CD4-positive, CD25-positive, alpha-beta regulatory T cell (primary cell): Measurements from ENCODE around the gene NOX5. TPM values are rescaled to one million over a fixed set of nuclear protein-coding genes. Genes with fewer than 3 reads are reported as not detected.

ENCODE experiments used
- ATAC-seq, 2 donors: fragments of 150-1000 bp; cut with Tn5 transposase; one replicate each; pipeline ENCODE4 v1.10.0; 2021; ENCODE audit warnings: low read depth in 2 of 2, moderate number of reproducible peaks in 2 of 2, moderate library complexity in 1 of 2
- DNase-seq, 3 donors: peaks; one replicate each; pipeline versions ENCODE4 v3.0.0 to v3.0.0-alpha.2; 2012 to 2022; ENCODE audit warnings: mixed read lengths in 1 of 3
- H3K27ac ChIP-seq: one replicate; pipeline ENCODE4 v1.7.0; 2013; ENCODE audit warnings: mild to moderate bottlenecking, low read length; ENCODE audit not compliant: insufficient read depth, poor library complexity, severe bottlenecking
- H3K27me3 ChIP-seq: one replicate; pipeline ENCODE4 v1.7.0; 2013; ENCODE audit warnings: low read length; ENCODE audit not compliant: control insufficient read depth, insufficient read depth
- H3K36me3 ChIP-seq: one replicate; pipeline ENCODE4 v1.7.0; 2013; ENCODE audit warnings: mild to moderate bottlenecking, low read length, moderate library complexity; ENCODE audit not compliant: control insufficient read depth, insufficient read depth
- H3K4me1 ChIP-seq: 2 replicates; pipeline ENCODE4 v1.7.0; 2013; ENCODE audit warnings: mild to moderate bottlenecking, low read length; ENCODE audit not compliant: insufficient read depth, control insufficient read depth, poor library complexity, severe bottlenecking
- H3K4me3 ChIP-seq: one replicate; pipeline ENCODE4 v1.7.0; 2013; ENCODE audit warnings: low read depth, mild to moderate bottlenecking, low read length, moderate library complexity
- H3K9me3 ChIP-seq, 2 experiments: 1 replicate in 1 of 2; 2 replicates in 1 of 2; pipeline ENCODE4 v1.7.0; 2013; ENCODE audit warnings: low read length in 2 of 2, mild to moderate bottlenecking in 1 of 2, moderate library complexity in 1 of 2; ENCODE audit not compliant: control insufficient read depth in 2 of 2
- H3K27ac Mint-ChIP-seq, 3 donors: one replicate each; pipeline ENCODE4 v1.8.0; 2020 to 2022; ENCODE audit warnings: mild to moderate bottlenecking in 3 of 3, mixed read lengths in 3 of 3, moderate library complexity in 2 of 3
- H3K27me3 Mint-ChIP-seq: one replicate; pipeline ENCODE4 v1.8.0; 2022; ENCODE audit warnings: mild to moderate bottlenecking, mixed read lengths
- H3K36me3 Mint-ChIP-seq: one replicate; pipeline ENCODE4 v1.8.0; 2020; ENCODE audit warnings: mixed read lengths
- H3K4me1 Mint-ChIP-seq, 4 donors: one replicate each; pipeline ENCODE4 v1.8.0; 2020 to 2022; ENCODE audit warnings: mixed read lengths in 4 of 4, mild to moderate bottlenecking in 1 of 4
- H3K4me3 Mint-ChIP-seq, 4 donors: one replicate each; pipeline ENCODE4 v1.8.0; 2020 to 2022; ENCODE audit warnings: mild to moderate bottlenecking in 4 of 4, mixed read lengths in 4 of 4, moderate library complexity in 3 of 4
- H3K9me3 Mint-ChIP-seq, 7 donors: one replicate each; pipeline ENCODE4 v1.8.0; 2020 to 2022; ENCODE audit warnings: mixed read lengths in 7 of 7, mild to moderate bottlenecking in 3 of 7, moderate library complexity in 2 of 7
- polyA plus RNA-seq, 4 donors: library from polyadenylated mRNA; unstranded; fragments of 300-500 nt; fragmentation: Illumina TruSeq; gene quantifications; one replicate each; pipeline ENCODE4 v1.2.3, GENCODE V29; 2021
- total RNA-seq: library from RNA; stranded (reverse); gene quantifications from one replicate; pipeline ENCODE4 v1.2.3, GENCODE V29; 2022

NOX5 gene
- total and polyA plus RNA-seq, 5 donors from 2014 or later: not detected

DNA sequence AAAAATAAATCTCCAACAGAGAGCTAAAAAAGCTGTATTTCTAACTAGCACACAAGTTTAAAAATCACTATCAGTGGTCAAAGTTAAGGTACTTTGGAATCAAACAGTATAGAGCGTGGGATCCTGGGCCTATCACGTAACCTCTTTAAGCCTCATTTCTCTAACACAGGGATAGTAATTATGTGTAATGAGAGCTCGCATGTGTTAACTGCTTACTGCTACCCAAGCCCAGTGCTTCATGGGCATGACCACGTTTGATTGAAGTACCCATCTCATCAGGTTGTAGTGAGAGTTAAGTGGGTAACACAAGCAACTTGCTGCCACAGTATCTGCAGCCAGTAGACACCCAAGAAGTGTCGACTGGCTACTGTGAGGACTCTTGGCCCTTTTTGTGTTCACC, 28.2 kb upstream of the NOX5 start:
- Histone ChIP-seq H3K27me3 (peaks cover 6% of the 10 kb centered on the region), H3K4me1 (no peaks in the 10 kb centered on the region), H3K27ac (no peak overlapping the region), H3K4me3 (no peak overlapping the region), H3K9me3 (no peaks in the 10 kb centered on the region), H3K36me3 (no peaks in the 10 kb centered on the region)
- Mint-ChIP-seq H3K36me3 (no peaks in the 10 kb centered on the region), H3K9me3 (peaks cover 0 to 3% (median 0%) of the 10 kb centered on the region in 7 donors), H3K4me3 (no peak overlapping the region), H3K27me3 (peaks cover 15% of the 10 kb centered on the region), H3K4me1 (no peaks in the 10 kb centered on the region), H3K27ac (no peak overlapping the region)
- ATAC-seq (no peak), DNase-seq (no peak)

DNA sequence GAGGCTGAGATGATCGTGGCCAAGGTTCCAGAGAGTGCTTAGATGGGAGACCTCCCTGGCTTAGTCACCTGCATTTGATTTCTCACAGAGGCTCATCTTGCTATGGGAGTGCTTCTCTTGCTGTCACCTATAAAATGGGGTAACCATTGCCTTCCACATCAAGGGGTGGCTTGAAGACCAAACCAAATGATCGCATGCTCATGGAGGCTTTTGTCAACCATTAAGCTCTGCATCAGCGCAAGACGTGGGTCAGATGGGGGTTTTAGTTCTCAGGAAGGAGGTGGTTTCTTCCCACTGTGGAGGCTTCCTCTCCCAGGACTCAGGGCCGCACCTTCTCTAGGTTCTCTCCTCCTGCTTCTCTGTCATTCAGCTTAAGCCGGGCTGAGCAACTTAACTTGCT, 27.4 kb upstream of the NOX5 start:
- Mint-ChIP-seq H3K4me3 (no peak overlapping the region), H3K27me3 (peaks cover 9% of the 10 kb centered on the region), H3K9me3 (peaks cover 0 to 2% (median 0%) of the 10 kb centered on the region in 7 donors), H3K36me3 (no peaks in the 10 kb centered on the region), H3K27ac (no peak overlapping the region), H3K4me1 (no peaks in the 10 kb centered on the region)
- ATAC-seq (no peak), DNase-seq (no peak)
- H3K27me3 ChIP-seq: peaks cover 6% of the 10 kb centered on the region
- no peaks in the 10 kb centered on the region for H3K4me1 ChIP-seq
- no peak overlapping the region for H3K4me3 ChIP-seq
- no peak overlapping the region for H3K27ac ChIP-seq
- no peaks in the 10 kb centered on the region for H3K36me3 ChIP-seq
- H3K9me3 ChIP-seq: no peaks in the 10 kb centered on the region

DNA sequence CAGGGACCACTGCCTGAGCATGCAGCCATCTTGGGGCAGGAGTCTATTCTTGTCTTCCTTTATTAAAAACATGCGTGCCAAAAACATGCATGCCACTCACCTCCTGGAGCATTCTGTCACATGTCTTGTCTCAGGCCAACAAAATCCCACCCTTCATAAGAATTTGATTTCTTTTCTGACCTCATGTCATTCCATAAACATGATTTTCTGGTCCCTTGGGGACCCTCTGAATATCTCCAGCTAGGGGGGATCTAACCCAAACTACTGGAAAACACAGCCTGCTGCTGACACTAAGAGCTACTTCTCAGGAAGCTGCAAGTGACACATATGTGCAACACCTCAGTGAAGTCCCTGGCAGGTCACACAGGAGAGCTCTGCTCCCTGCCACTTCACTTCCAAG, 26.8 kb upstream of the NOX5 start:
- H3K36me3 Mint-ChIP-seq: no peaks in the 10 kb centered on the region
- Histone ChIP-seq H3K4me3 (no peak overlapping the region), H3K9me3 (no peaks in the 10 kb centered on the region), H3K27ac (no peak overlapping the region), H3K4me1 (no peaks in the 10 kb centered on the region), H3K36me3 (no peaks in the 10 kb centered on the region), H3K27me3 (peaks cover 6% of the 10 kb centered on the region)
- no peak overlapping the region for H3K27ac Mint-ChIP-seq
- H3K4me3 Mint-ChIP-seq: no peak overlapping the region
- DNase-seq: no peak
- peaks cover 9% of the 10 kb centered on the region for H3K27me3 Mint-ChIP-seq
- ATAC-seq: no peak
- no peaks in the 10 kb centered on the region for H3K4me1 Mint-ChIP-seq
- H3K9me3 Mint-ChIP-seq: peaks cover 0 to 2% (median 0%) of the 10 kb centered on the region in 7 donors

DNA sequence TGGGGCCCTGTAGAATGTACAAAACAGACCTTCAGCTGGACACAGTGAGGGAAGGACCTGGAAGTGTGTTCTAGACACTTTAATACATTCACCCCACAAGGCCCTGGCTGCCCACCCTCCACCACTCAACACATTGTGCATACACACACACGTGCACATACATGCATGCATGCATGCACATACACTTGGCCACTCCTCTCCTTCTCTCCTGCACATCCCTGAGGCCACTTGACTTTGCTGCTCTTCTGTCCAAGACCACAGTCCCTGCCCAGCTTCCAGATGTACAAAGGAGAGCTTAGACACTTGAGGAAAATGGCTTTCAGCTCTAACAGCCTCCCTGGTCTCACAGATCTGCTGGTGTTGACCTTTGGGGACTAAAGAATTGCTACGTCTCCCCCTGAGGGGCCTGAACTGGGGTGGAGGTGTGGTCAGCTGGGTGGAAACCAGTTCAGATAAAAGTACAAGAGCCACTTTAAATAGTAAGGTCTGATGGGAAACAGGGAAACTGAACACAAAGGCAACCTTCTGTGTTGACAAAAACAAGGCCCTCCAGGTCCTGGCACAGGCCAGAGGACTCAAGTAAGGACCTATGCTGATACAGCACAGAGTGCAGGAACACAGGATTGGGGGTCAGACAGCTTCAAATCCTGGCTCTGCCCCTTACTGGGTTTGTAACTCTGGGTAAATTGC, 24.8 kb upstream of the NOX5 start:
- ATAC-seq: no peak
- no peaks in the 10 kb centered on the region for H3K36me3 Mint-ChIP-seq
- no peak overlapping the region for H3K27ac Mint-ChIP-seq
- H3K9me3 Mint-ChIP-seq: peaks cover 0 to 2% (median 0%) of the 10 kb centered on the region in 7 donors
- no peak overlapping the region for H3K4me3 Mint-ChIP-seq
- peaks cover 9% of the 10 kb centered on the region for H3K27me3 Mint-ChIP-seq
- no peaks in the 10 kb centered on the region for H3K4me1 Mint-ChIP-seq
- Histone ChIP-seq H3K27me3 (peaks cover 6% of the 10 kb centered on the region), H3K9me3 (no peaks in the 10 kb centered on the region), H3K4me1 (no peaks in the 10 kb centered on the region), H3K4me3 (no peak overlapping the region), H3K27ac (no peak overlapping the region), H3K36me3 (no peaks in the 10 kb centered on the region)
- no peak for DNase-seq

GRCh38 chr15:68990231-68990991, 24.1 kb upstream of the NOX5 start:
- Mint-ChIP-seq H3K27ac (peak overlapping the region in 1 of 3 donors; percentile 21), H3K4me1 (no peaks in the 10 kb centered on the region), H3K4me3 (no peak overlapping the region), H3K9me3 (peaks cover 0 to 2% (median 0%) of the 10 kb centered on the region in 7 donors), H3K27me3 (peaks cover 5% of the 10 kb centered on the region), H3K36me3 (no peaks in the 10 kb centered on the region)
- H3K4me3 ChIP-seq: no peak overlapping the region
- peaks cover 4% of the 10 kb centered on the region for H3K27me3 ChIP-seq
- H3K4me1 ChIP-seq: no peaks in the 10 kb centered on the region
- no peak for ATAC-seq
- no peaks in the 10 kb centered on the region for H3K9me3 ChIP-seq
- no peak overlapping the region for H3K27ac ChIP-seq
- H3K36me3 ChIP-seq: no peaks in the 10 kb centered on the region
- no peak for DNase-seq

GRCh38 chr15:68990992-68991500, 23.4 kb upstream of the NOX5 start:
- ATAC-seq (no peak), DNase-seq (no peak)
- Mint-ChIP-seq H3K36me3 (no peaks in the 10 kb centered on the region), H3K4me3 (no peak overlapping the region), H3K27me3 (peaks cover 5% of the 10 kb centered on the region), H3K9me3 (peaks cover 0 to 2% (median 0%) of the 10 kb centered on the region in 7 donors), H3K27ac (peak overlapping the region in 1 of 3 donors; percentile 45), H3K4me1 (no peaks in the 10 kb centered on the region)
- H3K36me3 ChIP-seq: no peaks in the 10 kb centered on the region
- H3K4me1 ChIP-seq: no peaks in the 10 kb centered on the region
- peaks cover 4% of the 10 kb centered on the region for H3K27me3 ChIP-seq
- H3K4me3 ChIP-seq: no peak overlapping the region
- no peak overlapping the region for H3K27ac ChIP-seq
- no peaks in the 10 kb centered on the region for H3K9me3 ChIP-seq

- peaks cover 5% of the 10 kb centered on the region for H3K27me3 Mint-ChIP-seq
- no peaks in the 10 kb centered on the region for H3K4me1 Mint-ChIP-seq
- H3K27ac Mint-ChIP-seq: no peak overlapping the region
- H3K36me3 Mint-ChIP-seq: no peaks in the 10 kb centered on the region
- DNase-seq (no peak), ATAC-seq (no peak)
- Histone ChIP-seq H3K4me3 (no peak overlapping the region), H3K27ac (no peak overlapping the region), H3K4me1 (no peaks in the 10 kb centered on the region), H3K9me3 (no peaks in the 10 kb centered on the region), H3K36me3 (no peaks in the 10 kb centered on the region), H3K27me3 (peaks cover 4% of the 10 kb centered on the region)
- no peak overlapping the region for H3K4me3 Mint-ChIP-seq
- peaks cover 0 to 2% (median 0%) of the 10 kb centered on the region in 7 donors for H3K9me3 Mint-ChIP-seq
These were observed 22.8 kb upstream of the NOX5 start for GRCh38 chr15:68991723-68992122.
